IPS DF 6.9 (cell line): ENCODE measurements around the gene MAD1L1.

Experiments
- DNase-seq: peaks from one replicate; pipeline ENCODE4 v3.0.0-alpha.2; 2013; ENCODE audit warnings: low read depth, low spot score
- H3K27ac ChIP-seq: one replicate; pipeline ENCODE4 v1.5.1; 2013; ENCODE audit warnings: low read length, control low read depth
- H3K27me3 ChIP-seq: 2 replicates; pipeline ENCODE4 v1.6.1; 2013; ENCODE audit warnings: mild to moderate bottlenecking, low read length; ENCODE audit not compliant: control insufficient read depth, insufficient read depth
- H3K36me3 ChIP-seq: 2 replicates; pipeline ENCODE4 v1.6.1; 2013; ENCODE audit warnings: low read length; ENCODE audit not compliant: control insufficient read depth, insufficient read depth
- H3K4me1 ChIP-seq: 2 replicates; pipeline ENCODE4 v1.6.1; 2013; ENCODE audit warnings: low read length; ENCODE audit not compliant: control insufficient read depth, insufficient read depth
- H3K4me3 ChIP-seq: 2 replicates; pipeline ENCODE4 v1.5.1; 2013; ENCODE audit warnings: mild to moderate bottlenecking, low read length
- H3K9me3 ChIP-seq: 2 replicates; pipeline ENCODE4 v1.6.1; 2013; ENCODE audit warnings: low read length, inconsistent platforms; ENCODE audit not compliant: control insufficient read depth, insufficient read depth
- WGBS: extraction: QIAGEN DNeasy Blood & Tissue Kit; methylation state at CpG from one replicate; pipeline ENCODE4 v1.1.7; 2013; ENCODE audit warnings: mixed read lengths, missing lambda C conversion rate; ENCODE audit not compliant: insufficient read length, insufficient coverage; 5-methylcytosine and 5-hydroxymethylcytosine counted together

The MAD1L1 gene

GRCh38 chr7:2211259-2211880 lies 21.4 kb downstream of the MAD1L1 start:
- Histone ChIP-seq H3K27me3 (no peaks in the 10 kb centered on the region), H3K36me3 (peaks cover 42% of the 10 kb centered on the region), H3K27ac (no peak overlapping the region), H3K4me1 (no peaks in the 10 kb centered on the region), H3K9me3 (no peaks in the 10 kb centered on the region), H3K4me3 (no peak overlapping the region)
- WGBS: no CpG with 5 or more reads among the region's 15 CpGs
- no peak for DNase-seq

- no peaks in the 10 kb centered on the region for H3K27me3 ChIP-seq
- H3K4me1 ChIP-seq: no peaks in the 10 kb centered on the region
- H3K27ac ChIP-seq: no peak overlapping the region
- peaks cover 37% of the 10 kb centered on the region for H3K36me3 ChIP-seq
- DNase-seq: no peak
- no peaks in the 10 kb centered on the region for H3K9me3 ChIP-seq
- no CpG with 5 or more reads among the region's 30 CpGs for WGBS
- no peak overlapping the region for H3K4me3 ChIP-seq
Observed at GRCh38 chr7:2210551-2211258, 22.0 kb downstream of the MAD1L1 start.

GRCh38 chr7:2209961-2210323 lies 22.8 kb downstream of the MAD1L1 start:
- no peak for DNase-seq
- H3K4me3 ChIP-seq: no peak overlapping the region
- H3K9me3 ChIP-seq: no peaks in the 10 kb centered on the region
- H3K27ac ChIP-seq: no peak overlapping the region
- H3K36me3 ChIP-seq: peaks cover 33% of the 10 kb centered on the region
- H3K27me3 ChIP-seq: no peaks in the 10 kb centered on the region
- no CpG with 5 or more reads among the region's 8 CpGs for WGBS
- H3K4me1 ChIP-seq: no peaks in the 10 kb centered on the region

- peaks cover 30% of the 10 kb centered on the region for H3K36me3 ChIP-seq
- H3K9me3 ChIP-seq: no peaks in the 10 kb centered on the region
- H3K27me3 ChIP-seq: no peaks in the 10 kb centered on the region
- peak; percentile 67 for DNase-seq
- no peaks in the 10 kb centered on the region for H3K4me1 ChIP-seq
- H3K27ac ChIP-seq: no peak overlapping the region
- no peak overlapping the region for H3K4me3 ChIP-seq
- WGBS: no CpG with 5 or more reads among the region's 21 CpGs
Observed at GRCh38 chr7:2209146-2209960, 23.4 kb downstream of the MAD1L1 start.

DNA sequence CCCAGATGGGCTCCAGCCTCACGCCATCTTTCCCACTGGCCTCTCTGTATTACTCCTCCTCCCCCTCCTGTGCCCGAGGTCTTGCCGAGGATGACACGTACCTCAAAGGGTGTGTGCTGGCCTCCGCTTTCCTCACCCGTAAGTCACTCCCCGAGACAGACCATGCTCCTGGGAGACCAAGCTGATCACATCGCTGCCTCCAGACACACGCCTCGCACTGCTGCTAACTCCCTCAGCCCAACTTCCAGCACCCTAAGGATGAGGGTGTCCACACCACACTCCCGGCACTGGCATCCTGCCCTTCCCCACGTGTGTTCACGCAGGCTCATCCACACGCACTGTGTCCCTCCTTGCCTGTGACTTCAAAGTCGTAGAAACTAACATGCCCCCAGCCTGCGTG lies 24.0 kb downstream of the MAD1L1 start:
- DNase-seq: no peak
- H3K4me1 ChIP-seq: no peaks in the 10 kb centered on the region
- no peak overlapping the region for H3K4me3 ChIP-seq
- no peak overlapping the region for H3K27ac ChIP-seq
- no CpG with 5 or more reads among the region's 16 CpGs for WGBS
- H3K27me3 ChIP-seq: no peaks in the 10 kb centered on the region
- peaks cover 28% of the 10 kb centered on the region for H3K36me3 ChIP-seq
- no peaks in the 10 kb centered on the region for H3K9me3 ChIP-seq

GRCh38 chr7:2205036-2205780 lies 27.5 kb downstream of the MAD1L1 start:
- WGBS: no CpG with 5 or more reads among the region's 16 CpGs
- Histone ChIP-seq H3K4me1 (no peaks in the 10 kb centered on the region), H3K36me3 (peaks cover 14% of the 10 kb centered on the region), H3K27ac (no peak overlapping the region), H3K27me3 (no peaks in the 10 kb centered on the region), H3K4me3 (no peak overlapping the region), H3K9me3 (no peaks in the 10 kb centered on the region)
- no peak for DNase-seq

- DNase-seq: no peak
- WGBS: no CpG with 5 or more reads among the region's 11 CpGs
- Histone ChIP-seq H3K27ac (no peak overlapping the region), H3K4me3 (no peak overlapping the region), H3K27me3 (no peaks in the 10 kb centered on the region), H3K9me3 (no peaks in the 10 kb centered on the region), H3K36me3 (peaks cover 21% of the 10 kb centered on the region), H3K4me1 (no peaks in the 10 kb centered on the region)
Observed at GRCh38 chr7:2204446-2204845, 28.3 kb downstream of the MAD1L1 start.

DNA sequence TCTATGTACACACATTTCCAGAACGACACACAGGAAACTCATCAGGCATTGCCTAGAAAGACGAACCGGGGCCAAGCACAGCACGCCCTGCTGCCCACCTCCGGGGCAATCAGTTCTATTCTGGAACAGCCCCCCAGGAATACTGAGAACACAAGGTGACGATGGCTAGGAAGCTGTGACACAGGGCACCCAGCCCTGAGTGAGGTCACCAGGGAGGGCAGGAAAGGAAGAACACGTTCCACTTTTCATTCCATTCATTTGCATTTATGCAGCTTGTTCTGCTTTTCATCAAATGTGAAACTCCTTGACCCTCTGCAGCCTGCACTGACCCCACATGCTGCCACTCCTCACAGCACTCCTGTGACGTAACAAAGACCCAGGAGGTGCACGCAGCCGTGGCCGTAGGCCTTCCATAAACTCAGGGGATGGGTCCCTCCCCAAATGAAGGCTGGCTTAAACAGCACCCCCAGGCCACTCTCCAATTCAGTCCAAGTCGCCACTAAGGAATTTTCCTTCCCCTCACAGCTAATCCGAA lies 28.9 kb downstream of the MAD1L1 start:
- Histone ChIP-seq H3K27ac (no peak overlapping the region), H3K27me3 (no peaks in the 10 kb centered on the region), H3K4me1 (no peaks in the 10 kb centered on the region), H3K36me3 (peaks cover 22% of the 10 kb centered on the region), H3K4me3 (no peak overlapping the region), H3K9me3 (no peaks in the 10 kb centered on the region)
- DNase-seq: no peak
- no CpG with 5 or more reads among the region's 13 CpGs for WGBS

DNA sequence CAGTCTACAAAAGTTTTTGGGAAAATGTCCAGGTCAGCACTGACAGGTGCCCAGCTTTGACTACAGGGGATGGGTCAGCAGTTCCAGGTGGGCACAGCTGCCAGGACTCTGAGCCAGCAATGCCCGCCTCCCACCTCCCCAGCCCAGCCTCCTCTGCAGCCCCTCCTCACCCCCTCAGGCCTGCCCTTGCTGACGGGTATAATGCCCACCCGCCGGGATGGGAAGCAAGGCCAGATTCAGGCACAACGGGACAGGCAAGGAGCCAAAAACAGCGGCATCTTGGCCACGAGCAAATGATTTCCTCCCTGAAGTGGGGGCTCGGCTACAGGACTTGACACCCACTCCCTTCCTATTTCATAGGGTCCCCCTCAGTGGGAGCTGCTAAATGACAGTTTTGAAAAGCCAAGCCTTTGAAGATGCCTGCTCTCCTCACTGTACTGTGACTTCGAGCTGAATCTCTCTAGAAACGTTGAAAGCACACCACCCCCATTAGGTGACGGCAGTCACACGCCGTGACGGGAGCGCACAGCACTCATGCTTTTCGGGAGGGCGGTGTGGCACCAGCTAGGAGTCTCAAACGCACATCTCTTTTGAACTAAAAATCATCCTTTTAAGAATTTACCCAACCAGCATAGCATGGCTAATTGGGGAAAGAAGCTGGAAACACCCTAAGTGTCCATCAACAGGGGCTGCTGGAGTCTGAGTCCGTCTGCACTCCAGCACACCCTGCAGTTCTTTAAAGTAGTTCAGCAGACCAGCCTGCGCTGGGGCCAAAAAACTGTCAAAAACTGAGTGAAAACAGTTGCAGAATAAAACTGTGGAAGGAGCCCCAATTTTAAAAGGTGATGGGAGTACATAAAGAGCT lies 29.6 kb downstream of the MAD1L1 start:
- no CpG with 5 or more reads among the region's 20 CpGs for WGBS
- H3K27ac ChIP-seq: no peak overlapping the region

More for the DNA sequence above, 29.6 kb downstream of the MAD1L1 start:
- no peak for DNase-seq
- H3K27me3 ChIP-seq: no peaks in the 10 kb centered on the region
- no peaks in the 10 kb centered on the region for H3K4me1 ChIP-seq
- H3K9me3 ChIP-seq: no peaks in the 10 kb centered on the region
- H3K36me3 ChIP-seq: peaks cover 17% of the 10 kb centered on the region
- H3K4me3 ChIP-seq: no peak overlapping the region
